Measurements from ENCODE around the gene NDE1. TPM values are rescaled to one million over a fixed set of nuclear protein-coding genes. Genes with fewer than 3 reads are reported as not detected.
A peak's percentile ranks its signal among the peaks of the same experiment; 100 is the strongest.
"Not testable (repeated sequence)": the region's sequence is repeated elsewhere in the genome, so short reads cannot be mapped to it uniquely, and the experiment has no call there.

The NDE1 gene
- total RNA-seq, 4 donors from 2014 or later = 22.9 to 73.5 (median 38.8) TPM

DNA sequence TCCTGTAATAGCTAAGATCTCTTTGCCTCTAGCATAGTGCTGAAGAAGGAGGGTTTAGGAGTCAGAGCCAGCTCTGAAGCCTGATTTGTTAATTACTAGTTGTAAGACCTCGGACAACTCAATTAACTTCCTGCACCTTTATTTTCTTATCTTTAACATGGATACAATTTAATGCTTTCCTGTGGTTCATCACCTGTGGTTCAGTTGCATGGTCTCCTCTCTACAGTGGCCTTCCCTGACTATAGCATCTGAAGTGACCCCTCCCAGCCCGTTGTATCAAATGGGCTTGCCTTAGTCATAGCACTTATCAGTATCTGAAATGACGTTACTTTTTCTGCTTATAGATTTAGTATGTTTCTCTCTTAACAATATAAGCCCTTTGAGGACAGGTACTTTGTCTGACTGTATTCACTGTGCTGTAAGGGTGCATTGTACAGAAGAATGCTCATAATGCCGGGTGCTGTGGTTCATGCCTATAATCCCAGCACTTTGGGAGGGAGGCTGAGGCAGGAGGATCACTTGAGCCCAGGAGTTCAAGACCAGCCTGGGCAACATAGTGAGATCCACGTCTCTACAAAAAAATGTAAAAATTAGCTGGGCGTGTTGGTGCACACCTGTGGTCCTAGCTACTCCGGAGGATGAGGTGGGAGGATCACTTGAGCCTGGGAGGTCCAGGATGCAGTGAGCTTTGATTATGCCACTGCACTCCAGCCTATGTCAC is 2.6 kb upstream of the NDE1 start:
- Histone ChIP-seq H3K27ac (no peak overlapping the region), H3K9me3 (no peaks in the 10 kb centered on the region), H3K27me3 (no peaks in the 10 kb centered on the region), H3K36me3 (peaks cover 0 to 5% (median 0%) of the 10 kb centered on the region in 3 donors), H3K4me3 (no peak overlapping the region), H3K4me1 (peaks cover 0 to 35% (median 15%) of the 10 kb centered on the region in 4 donors)
- WGBS, 2 donors = 76 to 88% methylated on average over 7 of the region's 7 CpGs
- no peak for DNase-seq (ENCODE audit: low spot score in 2 of 2)
- TF ChIP-seq EP300 (IDR thresholded peaks at IDR 0.05) = no peak
- no peak for TF ChIP-seq POLR2A (IDR thresholded peaks at IDR 0.05)
- TF ChIP-seq, protein P1, sequence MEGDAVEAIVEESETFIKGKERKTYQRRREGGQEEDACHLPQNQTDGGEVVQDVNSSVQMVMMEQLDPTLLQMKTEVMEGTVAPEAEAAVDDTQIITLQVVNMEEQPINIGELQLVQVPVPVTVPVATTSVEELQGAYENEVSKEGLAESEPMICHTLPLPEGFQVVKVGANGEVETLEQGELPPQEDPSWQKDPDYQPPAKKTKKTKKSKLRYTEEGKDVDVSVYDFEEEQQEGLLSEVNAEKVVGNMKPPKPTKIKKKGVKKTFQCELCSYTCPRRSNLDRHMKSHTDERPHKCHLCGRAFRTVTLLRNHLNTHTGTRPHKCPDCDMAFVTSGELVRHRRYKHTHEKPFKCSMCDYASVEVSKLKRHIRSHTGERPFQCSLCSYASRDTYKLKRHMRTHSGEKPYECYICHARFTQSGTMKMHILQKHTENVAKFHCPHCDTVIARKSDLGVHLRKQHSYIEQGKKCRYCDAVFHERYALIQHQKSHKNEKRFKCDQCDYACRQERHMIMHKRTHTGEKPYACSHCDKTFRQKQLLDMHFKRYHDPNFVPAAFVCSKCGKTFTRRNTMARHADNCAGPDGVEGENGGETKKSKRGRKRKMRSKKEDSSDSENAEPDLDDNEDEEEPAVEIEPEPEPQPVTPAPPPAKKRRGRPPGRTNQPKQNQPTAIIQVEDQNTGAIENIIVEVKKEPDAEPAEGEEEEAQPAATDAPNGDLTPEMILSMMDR (IDR thresholded peaks at IDR 0.05) = no peak

DNA sequence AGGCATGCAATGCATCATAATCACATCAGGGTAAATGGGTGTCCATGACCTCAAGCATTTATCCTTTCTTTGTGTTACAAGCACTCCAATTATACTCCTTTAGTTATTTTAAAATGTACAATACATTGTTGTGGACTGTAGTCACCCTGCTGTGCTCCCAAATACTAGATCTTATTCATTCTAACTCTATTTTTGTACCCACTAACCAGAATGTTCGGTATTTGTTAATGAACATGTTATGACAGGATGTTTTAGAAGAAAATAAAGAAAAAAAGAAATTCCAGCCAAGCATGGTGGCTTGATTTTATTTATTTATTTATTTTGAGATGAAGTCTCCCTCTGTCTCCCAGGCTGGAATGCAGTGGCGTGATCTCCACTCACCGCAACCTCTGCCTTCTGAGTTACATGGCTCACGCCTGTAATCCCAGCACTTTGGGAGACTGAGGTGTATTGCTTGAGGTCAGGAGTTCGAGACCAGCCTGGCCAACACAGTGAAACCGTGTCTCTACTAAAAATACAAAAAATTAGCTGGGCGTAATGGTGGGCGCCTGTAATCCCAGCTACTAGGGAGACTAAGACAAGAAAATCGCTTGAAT is 1.8 kb upstream of the NDE1 start:
- Histone ChIP-seq H3K27ac (no peak overlapping the region), H3K36me3 (peaks cover 0 to 9% (median 0%) of the 10 kb centered on the region in 3 donors), H3K4me1 (peaks cover 0 to 43% (median 20%) of the 10 kb centered on the region in 4 donors), H3K9me3 (no peaks in the 10 kb centered on the region), H3K27me3 (no peaks in the 10 kb centered on the region), H3K4me3 (no peak overlapping the region)
- TF ChIP-seq, protein P1 (IDR thresholded peaks at IDR 0.05) = no peak
- TF ChIP-seq EP300 (IDR thresholded peaks at IDR 0.05) (no peak), POLR2A (IDR thresholded peaks at IDR 0.05) (no peak)
- DNase-seq (ENCODE audit: low spot score in 2 of 2) = no peak
- WGBS, 2 donors = 81 to 83% methylated on average over 9 of the region's 9 CpGs

DNA sequence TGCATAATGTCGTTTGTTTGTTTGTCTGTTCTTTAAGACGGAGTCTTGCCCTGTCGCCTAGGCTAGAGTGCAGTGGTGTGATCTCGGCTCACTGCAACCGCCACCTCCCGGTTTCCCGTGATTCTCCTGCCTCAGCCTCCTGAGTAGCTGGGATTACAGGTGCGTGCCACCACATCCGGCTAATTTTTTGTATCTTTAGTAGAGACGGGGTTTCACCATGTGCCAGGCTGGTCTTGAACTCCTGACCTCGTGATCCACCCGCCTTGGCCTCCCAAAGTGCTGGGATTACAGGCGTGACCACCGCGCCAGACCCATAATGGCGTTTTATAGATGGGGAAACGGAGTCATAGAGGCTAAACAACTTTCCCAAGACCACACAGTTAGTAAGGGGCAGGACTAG is 734 bp upstream of the NDE1 start:
- peak overlapping the region; percentile 75 to 98 (median 94) for H3K27ac ChIP-seq
- not testable (repeated sequence) for H3K27me3 ChIP-seq; DNase-seq (ENCODE audit: low spot score in 2 of 2); H3K36me3 ChIP-seq; H3K9me3 ChIP-seq
- 53 to 54% methylated on average over 17 of the region's 17 CpGs for WGBS, 2 donors
- peaks cover 0 to 45% (median 26%) of the 10 kb centered on the region in 4 donors for H3K4me1 ChIP-seq
- peak overlapping the region; percentile 23 to 98 (median 84) for H3K4me3 ChIP-seq

DNA sequence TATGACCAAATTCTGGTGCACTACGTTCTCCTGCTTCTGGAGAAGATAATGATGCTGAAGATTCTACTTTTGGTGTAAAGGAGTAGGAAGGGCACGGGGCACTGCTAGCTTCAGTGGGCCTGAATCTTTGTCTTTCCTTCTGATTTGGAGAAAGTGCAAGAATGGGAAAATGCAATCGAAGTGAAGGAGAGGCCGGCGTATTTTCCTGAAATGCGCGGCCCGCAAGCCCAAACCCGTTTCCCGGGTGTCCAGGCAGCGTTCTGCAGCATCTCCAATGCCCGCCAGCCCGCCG is 372 bp upstream of the NDE1 start:
- 0 to 1% methylated on average over 10 to 14 of the region's 14 CpGs for WGBS, 2 donors
- Histone ChIP-seq H3K36me3 (peaks cover 0 to 9% (median 0%) of the 10 kb centered on the region in 3 donors), H3K4me1 (peaks cover 0 to 44% (median 26%) of the 10 kb centered on the region in 4 donors), H3K27ac (peak overlapping the region; percentile 75 to 98 (median 94)), H3K9me3 (no peaks in the 10 kb centered on the region), H3K27me3 (no peaks in the 10 kb centered on the region), H3K4me3 (peak overlapping the region; percentile 23 to 98 (median 84))
- TF ChIP-seq EP300 (IDR thresholded peaks at IDR 0.05) (no peak), POLR2A (IDR thresholded peaks at IDR 0.05) (no peak)
- TF ChIP-seq, protein P1 (IDR thresholded peaks at IDR 0.05) = no peak
- no peak for DNase-seq (ENCODE audit: low spot score in 2 of 2)

DNA sequence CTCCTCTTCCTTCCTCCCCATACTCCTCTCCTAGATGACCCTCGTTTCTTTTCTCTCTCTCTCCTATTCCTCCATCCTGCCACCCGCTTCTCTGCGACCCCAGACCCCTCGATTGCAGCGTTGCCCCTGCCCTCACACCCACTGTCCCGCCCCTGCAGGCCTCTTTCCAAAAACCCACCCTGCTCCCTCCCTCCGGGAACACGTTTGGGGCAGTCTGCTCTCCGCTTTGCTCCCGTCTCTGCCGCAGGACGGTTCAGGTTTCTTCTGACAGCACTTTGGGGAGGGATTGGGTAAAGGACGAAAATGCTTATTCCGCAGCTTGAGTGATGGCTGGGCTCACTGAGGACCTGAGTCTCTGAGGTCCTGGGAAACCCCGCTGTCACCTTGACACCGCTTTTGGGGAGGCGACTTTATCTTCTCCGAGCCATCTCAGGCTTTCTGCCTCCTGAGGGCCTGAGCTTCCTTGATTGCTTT is 690 bp downstream of the NDE1 start:
- Histone ChIP-seq H3K9me3 (no peaks in the 10 kb centered on the region), H3K27ac (peak overlapping the region; percentile 91 to 99 (median 98)), H3K27me3 (no peaks in the 10 kb centered on the region), H3K36me3 (peaks cover 0 to 9% (median 0%) of the 10 kb centered on the region in 3 donors), H3K4me3 (peak overlapping the region; percentile 83 to 98 (median 90)), H3K4me1 (peaks cover 0 to 44% (median 28%) of the 10 kb centered on the region in 4 donors)
- TF ChIP-seq, protein P1 (IDR thresholded peaks at IDR 0.05) = no peak
- TF ChIP-seq EP300 (IDR thresholded peaks at IDR 0.05) (no peak), POLR2A (IDR thresholded peaks at IDR 0.05) (no peak)
- WGBS, 2 donors = 1% methylated on average over 18 of the region's 18 CpGs
- DNase-seq (ENCODE audit: low spot score in 2 of 2) = peak in 1 of 2 donors; percentile 19
